Pons (tissue), 1 donor: ENCODE data around the gene GNAS-AS1.

Experiments
- DNase-seq: peaks from one replicate; pipeline ENCODE4 v3.0.0-alpha.2; 2016; ENCODE audit warnings: low spot score

The GNAS-AS1 gene

DNA sequence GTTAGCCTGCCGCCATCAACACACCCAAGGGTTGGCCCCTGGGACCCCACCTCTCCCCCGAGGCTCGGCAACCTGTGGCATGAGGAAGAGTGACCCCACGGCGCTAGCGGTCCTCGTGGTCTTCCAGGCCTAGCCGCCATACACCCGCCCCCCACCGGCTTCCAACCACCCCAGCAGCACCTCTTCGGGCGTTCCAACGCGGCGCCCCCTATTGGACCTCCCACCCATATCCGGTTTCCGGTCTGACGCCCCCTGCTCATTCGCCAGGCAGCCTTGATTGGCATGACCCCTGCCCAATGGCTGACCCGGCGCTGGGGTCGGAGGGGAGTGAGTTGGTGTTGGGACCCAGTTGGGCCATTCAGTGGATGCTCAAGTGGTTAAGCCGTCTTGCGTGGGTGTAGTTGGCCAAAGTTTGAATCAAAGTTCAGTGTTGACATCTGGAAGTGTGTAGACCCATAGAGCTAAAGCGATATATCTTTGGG lies at the start of gene GNAS-AS1:
Gene GNAS-AS1 (minus strand): TSS at position 210 of the 482 bp plus-strand sequence.
- peak; percentile 61 for DNase-seq

- DNase-seq, result no peak
Observed at GRCh38 chr20:58900397-58900796, 49.7 kb upstream of the GNAS-AS1 start.

DNA sequence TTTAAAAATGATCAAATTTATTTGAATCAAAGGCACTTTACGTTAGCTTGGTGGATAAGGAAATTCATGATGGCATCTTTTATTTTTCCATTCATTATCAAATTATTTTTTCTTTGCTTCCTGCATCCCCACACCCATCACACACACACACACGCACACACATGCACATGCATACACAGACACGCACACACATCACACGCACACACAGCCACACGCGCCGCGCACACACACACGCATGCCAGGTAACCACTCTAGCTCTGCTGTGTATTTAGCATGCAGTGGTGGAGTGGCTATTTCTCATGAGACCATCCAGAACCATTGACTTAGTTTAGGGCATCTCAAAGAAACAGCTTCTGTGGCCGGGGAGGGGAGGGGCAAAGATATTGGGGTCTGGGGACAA lies 48.8 kb upstream of the GNAS-AS1 start:
- DNase-seq, result no peak

GRCh38 chr20:58898629-58899408 lies 48.1 kb upstream of the GNAS-AS1 start:
- no peak for DNase-seq

DNA sequence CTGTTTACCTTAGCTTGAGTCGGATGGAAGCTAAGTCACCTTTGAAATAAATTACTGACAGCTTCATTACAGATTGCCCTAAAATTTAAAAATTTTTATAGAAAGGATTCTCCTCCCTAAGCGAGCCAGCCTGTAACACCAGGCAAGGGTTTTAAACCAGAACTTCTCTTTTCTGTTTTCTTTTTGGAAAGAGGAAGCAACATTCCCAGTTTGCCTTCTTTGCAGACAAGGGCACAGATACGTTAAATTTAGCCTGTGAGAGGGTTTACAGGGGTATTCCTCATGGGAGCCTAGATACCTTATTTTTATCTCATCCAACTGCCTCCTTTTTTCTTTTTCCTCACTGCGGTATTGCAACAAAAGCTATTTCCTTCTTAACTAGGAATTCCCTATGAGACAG lies 46.8 kb upstream of the GNAS-AS1 start:
- DNase-seq, result peak; percentile 61

- DNase-seq, result no peak
Observed at GRCh38 chr20:58896820-58897219, 46.1 kb upstream of the GNAS-AS1 start.

GRCh38 chr20:58895448-58896180 lies 44.9 kb upstream of the GNAS-AS1 start:
- no peak for DNase-seq

GRCh38 chr20:58894652-58895447 lies 44.1 kb upstream of the GNAS-AS1 start:
- DNase-seq, result no peak

- DNase-seq, result no peak
Observed at GRCh38 chr20:58893355-58894120, 42.8 kb upstream of the GNAS-AS1 start.

DNA sequence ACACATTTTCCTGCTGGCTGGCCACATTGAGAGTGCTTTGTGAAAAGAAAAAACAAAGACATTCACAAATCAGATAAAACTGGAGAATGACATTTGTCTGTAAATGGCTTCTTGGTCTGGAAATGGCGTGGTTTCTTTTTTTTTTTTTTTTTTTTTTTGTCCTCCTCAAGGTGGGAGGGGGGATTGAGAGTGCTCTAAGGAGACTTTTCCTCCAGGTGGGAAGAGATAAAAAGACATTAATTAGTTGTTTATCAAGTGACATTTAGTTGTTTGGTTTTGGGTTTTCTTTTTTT lies 42.2 kb upstream of the GNAS-AS1 start:
- DNase-seq, result no peak

- DNase-seq, result peak; percentile 53
Observed at GRCh38 chr20:58892141-58892931, 41.6 kb upstream of the GNAS-AS1 start.

GRCh38 chr20:58891718-58892140 lies 41.0 kb upstream of the GNAS-AS1 start:
- DNase-seq, result no peak

GRCh38 chr20:58891086-58891717 lies 40.5 kb upstream of the GNAS-AS1 start:
- no peak for DNase-seq

- peak; percentile 65 for DNase-seq
Observed at GRCh38 chr20:58890518-58891085, 39.9 kb upstream of the GNAS-AS1 start.

DNA sequence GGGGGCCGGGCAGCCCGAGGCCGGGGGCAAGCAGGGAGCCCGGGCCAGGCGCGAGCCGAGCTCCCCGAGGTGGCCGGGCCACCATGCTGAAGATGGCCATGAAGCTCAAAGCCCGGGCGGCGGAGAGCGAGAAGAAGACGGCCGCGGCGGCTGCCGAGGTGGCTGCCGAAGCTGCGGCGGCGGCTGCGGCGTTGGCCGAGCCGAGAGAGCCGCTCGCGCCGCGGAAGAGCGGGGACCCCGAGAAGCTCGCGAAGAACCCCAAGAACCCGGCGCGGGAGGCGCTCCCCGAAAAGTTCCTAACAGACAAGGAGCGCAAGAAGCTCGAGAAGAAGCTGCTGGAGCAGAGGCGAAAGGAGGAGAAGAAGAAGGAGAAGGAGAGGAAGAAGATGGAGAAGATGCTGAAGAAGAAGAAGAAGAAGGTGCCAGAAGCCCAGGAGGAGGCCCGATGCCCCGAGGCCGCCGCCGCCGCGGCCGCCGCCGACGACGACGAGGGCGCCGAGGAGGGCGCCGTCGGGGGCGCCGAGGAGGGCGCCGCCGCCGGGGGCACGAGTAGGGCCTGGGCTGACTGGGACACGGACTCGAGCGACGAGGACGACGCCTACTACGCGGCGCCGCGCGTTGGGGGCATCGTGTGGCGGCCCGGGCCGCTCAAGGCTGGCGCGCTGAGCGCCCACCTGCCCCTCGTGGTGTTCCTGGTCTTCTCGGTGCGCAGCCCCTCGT lies 39.3 kb upstream of the GNAS-AS1 start:
- DNase-seq, result no peak

DNA sequence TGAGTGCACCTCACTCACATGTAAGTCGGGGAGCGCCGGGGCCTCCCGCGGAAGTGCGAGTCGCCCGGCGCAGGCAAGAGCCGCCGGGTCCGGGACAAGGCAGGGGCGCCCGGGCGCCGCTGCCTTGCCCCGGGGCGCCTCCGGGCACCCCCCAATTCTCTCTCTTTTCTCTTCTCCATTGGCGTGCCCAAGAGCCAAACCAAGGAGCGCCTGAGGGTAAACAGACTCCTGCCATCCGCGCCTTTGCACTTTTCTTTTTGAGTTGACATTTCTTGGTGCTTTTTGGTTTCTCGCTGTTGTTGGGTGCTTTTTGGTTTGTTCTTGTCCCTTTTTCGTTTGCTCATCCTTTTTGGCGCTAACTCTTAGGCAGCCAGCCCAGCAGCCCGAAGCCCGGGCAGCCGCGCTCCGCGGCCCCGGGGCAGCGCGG lies 38.6 kb upstream of the GNAS-AS1 start:
- DNase-seq, result no peak

DNA sequence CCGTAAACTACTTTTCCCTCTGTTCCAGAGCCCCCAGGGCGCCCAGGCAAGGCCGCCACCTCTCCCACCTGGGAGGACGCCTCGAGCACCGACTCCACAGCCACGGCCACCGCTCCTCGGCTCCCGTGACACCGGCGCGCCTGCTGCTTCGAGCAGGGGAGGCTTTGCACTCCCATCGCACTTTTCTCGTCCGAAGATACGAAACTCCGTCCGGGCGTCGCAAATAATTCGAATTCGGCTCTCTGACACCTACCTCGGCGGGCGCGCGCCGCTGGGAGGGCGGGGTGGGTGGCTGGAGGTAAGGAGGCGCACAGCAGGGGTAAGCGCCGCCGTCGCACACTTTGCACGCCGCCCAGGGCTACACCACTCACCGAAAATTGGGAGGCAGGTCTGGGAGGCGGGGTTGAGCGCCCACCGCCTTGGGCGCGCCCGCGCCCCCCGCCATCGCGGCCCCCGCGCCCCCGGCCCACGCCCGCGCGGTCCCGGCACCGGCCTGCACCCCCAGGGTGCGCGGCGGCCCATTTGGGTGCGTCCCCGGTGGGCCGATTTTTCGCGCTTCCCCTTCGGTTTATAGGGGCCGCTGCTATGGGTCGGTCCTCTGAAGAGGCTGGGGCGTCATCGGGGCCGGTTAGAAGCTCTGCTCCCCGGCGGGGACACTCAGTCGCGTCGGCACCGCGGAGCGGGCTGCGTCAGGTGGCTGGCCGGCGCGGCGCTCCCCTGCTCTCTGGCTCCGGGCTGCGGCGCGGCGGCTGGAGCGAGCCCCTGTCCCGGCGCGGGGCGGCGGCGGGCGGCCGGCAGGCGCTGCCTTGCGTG lies 38.0 kb upstream of the GNAS-AS1 start:
- no peak for DNase-seq

DNA sequence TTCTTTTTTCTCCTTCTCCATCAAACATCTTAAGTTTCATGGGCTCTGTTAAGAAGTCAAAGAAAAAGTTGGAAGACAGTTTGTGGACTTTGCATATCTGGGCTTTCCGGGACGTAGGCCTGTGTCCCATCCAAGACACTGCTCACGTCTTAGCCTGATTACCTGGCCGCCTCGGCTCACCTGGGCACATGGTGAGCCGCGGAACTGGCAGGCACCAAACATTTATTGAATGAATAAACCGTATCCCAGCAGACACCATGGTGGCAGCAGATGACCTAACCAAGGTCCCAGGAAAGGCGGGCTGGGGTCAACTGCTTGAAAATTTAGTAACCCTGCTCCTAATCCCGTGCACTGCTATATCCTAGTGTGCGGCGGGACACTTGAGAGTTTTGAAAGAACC lies 37.4 kb upstream of the GNAS-AS1 start:
- DNase-seq, result no peak

- no peak for DNase-seq
Observed at GRCh38 chr20:58886546-58886945, 35.8 kb upstream of the GNAS-AS1 start.
